Common myeloid progenitor, CD34-positive (primary cell): ENCODE results near the gene FHIT.
"Not testable (repeated sequence)": the region's sequence is repeated elsewhere in the genome, so short reads cannot be mapped to it uniquely, and the experiment has no call there.

Source experiments
- CTCF ChIA-PET: fragments of 350-600 bp; sonication (Branson Sonifier 250); formaldehyde crosslinking; loops from one replicate; lab custom pipeline; 2021; ENCODE audit warnings: antibody characterized with exemption; lab: Charles Lee
- POLR2A ChIA-PET: fragments of 350-600 bp; sonication (Branson Sonifier 250); formaldehyde crosslinking; loops from one replicate; lab custom pipeline; 2021; ENCODE audit warnings: antibody characterized with exemption; lab: Charles Lee
- DNase-seq, 3 donors: peaks; one replicate each; pipeline versions ENCODE4 v3.0.0 to v3.0.0-alpha.2; 2013
- H3K27ac ChIP-seq, 2 experiments: 1 replicate in 1 of 2; 2 replicates in 1 of 2; pipeline ENCODE4 v1.7.0; 2013; ENCODE audit warnings: inconsistent platforms in 2 of 2, low read length in 2 of 2, mild to moderate bottlenecking in 2 of 2, low read depth in 1 of 2, moderate library complexity in 1 of 2; ENCODE audit not compliant: severe bottlenecking in 2 of 2, insufficient read depth in 1 of 2, poor library complexity in 1 of 2
- H3K27me3 ChIP-seq, 5 experiments: replicated peaks in 2 of 5; 1 replicate in 3 of 5; 2 replicates in 2 of 5; pipeline versions ENCODE4 v1.6.1 to v1.7.0; 2013; ENCODE audit warnings: low read length in 4 of 5, mild to moderate bottlenecking in 2 of 5, moderate library complexity in 2 of 5, inconsistent platforms in 1 of 5; ENCODE audit not compliant: insufficient read depth in 5 of 5, control insufficient read depth in 4 of 5
- H3K36me3 ChIP-seq, 4 experiments: 1 replicate in 2 of 4; 2 replicates in 2 of 4; pipeline versions ENCODE4 v1.6.1 to v1.7.0; 2013; ENCODE audit warnings: low read length in 3 of 4, control low read depth in 1 of 4, mild to moderate bottlenecking in 1 of 4; ENCODE audit not compliant: control insufficient read depth in 4 of 4, insufficient read depth in 4 of 4
- H3K4me1 ChIP-seq, 4 experiments: 1 replicate in 3 of 4; 2 replicates in 1 of 4; pipeline versions ENCODE4 v1.6.1 to v1.7.1; 2013; ENCODE audit warnings: low read length in 3 of 4, mild to moderate bottlenecking in 3 of 4, control low read depth in 1 of 4, inconsistent platforms in 1 of 4, moderate library complexity in 1 of 4; ENCODE audit not compliant: control insufficient read depth in 4 of 4, insufficient read depth in 4 of 4; ENCODE audit errors: control extremely low read depth in 1 of 4
- H3K4me3 ChIP-seq, 7 experiments: 1 replicate in 4 of 7; 2 replicates in 3 of 7; pipeline versions ENCODE4 v1.5.1 to v1.7.0; 2013; ENCODE audit warnings: mild to moderate bottlenecking in 7 of 7, low read length in 6 of 7, moderate library complexity in 6 of 7, inconsistent platforms in 2 of 7, low read depth in 2 of 7, control low read depth in 1 of 7; ENCODE audit not compliant: insufficient read depth in 4 of 7, control insufficient read depth in 1 of 7; ENCODE audit errors: extremely low read depth in 1 of 7
- H3K9me3 ChIP-seq, 5 experiments: 1 replicate in 4 of 5; 2 replicates in 1 of 5; pipeline versions ENCODE4 v1.6.1 to v1.7.1; 2013; ENCODE audit warnings: low read length in 4 of 5, mild to moderate bottlenecking in 2 of 5, inconsistent platforms in 1 of 5, low read depth in 1 of 5, moderate library complexity in 1 of 5; ENCODE audit not compliant: control insufficient read depth in 4 of 5, insufficient read depth in 2 of 5; ENCODE audit errors: control extremely low read depth in 1 of 5
- WGBS: methylation state at CpG from one replicate; pipeline ENCODE4 v1.1.5; 2013; ENCODE audit not compliant: insufficient coverage; 5-methylcytosine and 5-hydroxymethylcytosine counted together

Gene FHIT

DNA sequence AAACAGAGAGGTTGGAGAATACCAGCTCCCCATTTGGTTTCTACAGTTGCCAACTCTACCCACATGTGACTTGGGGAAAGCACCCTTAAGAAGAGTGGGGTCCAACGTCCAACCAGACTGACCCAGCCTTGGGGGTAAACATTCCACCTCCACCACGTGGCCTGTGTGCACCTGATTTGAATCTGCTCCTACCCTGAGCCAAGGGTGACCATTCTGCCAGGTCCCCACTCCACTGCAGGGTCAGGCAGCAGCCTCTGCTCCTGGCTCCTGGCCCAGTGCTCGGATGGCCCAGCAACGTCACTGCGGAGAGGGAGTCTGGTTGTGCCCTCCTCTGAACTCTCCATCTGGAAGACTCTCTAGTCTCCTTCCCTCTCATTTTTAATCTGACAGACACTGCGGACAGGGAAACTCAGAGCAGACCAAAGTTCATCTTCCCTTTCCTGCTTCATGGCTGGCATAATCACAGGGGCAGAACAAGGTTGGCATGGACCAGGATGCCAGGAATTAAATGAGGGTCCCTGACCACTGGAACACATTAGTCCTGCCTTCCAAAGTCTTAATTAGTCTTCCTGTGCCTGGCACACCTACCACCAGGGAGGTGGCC lies 29.4 kb downstream of the FHIT start:
- Histone ChIP-seq H3K27me3 (no peaks in the 10 kb centered on the region), H3K9me3 (peaks cover 0 to 5% (median 2%) of the 10 kb centered on the region in 5 experiments), H3K4me1 (no peaks in the 10 kb centered on the region), H3K4me3 (no peak overlapping the region), H3K36me3 (peaks cover 0 to 3% (median 0%) of the 10 kb centered on the region in 4 experiments), H3K27ac (no peak overlapping the region)
- WGBS = 100% methylated on average over 3 of the region's 6 CpGs
- ChIA-PET CTCF (no interaction called here), POLR2A (no interaction called here)
- DNase-seq = no peak

DNA sequence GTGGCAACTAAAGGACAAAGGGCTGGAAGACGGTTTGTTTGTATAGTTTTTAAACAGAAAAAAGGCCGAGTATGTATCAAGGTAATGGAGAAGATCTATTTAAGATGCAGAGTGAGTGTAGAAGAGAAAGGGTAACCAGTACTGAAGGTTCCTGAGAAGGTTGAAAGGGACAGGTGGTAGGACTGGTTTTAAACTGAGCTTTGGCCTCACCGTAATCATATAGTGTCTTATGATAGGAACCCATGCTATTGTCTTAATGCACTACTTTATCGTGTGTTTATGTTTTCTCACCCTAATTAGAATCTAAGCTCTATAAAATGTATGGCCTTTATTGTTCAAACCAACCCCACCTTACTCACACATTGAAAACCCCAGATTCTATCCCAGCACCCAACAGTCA lies 32.7 kb downstream of the FHIT start:
- Histone ChIP-seq H3K36me3 (peaks cover 0 to 3% (median 0%) of the 10 kb centered on the region in 4 experiments), H3K4me3 (no peak overlapping the region), H3K9me3 (peaks cover 0 to 5% (median 2%) of the 10 kb centered on the region in 5 experiments), H3K27ac (no peak overlapping the region), H3K27me3 (no peaks in the 10 kb centered on the region), H3K4me1 (no peaks in the 10 kb centered on the region)
- CTCF ChIA-PET = no interaction called here
- DNase-seq = no peak
- 97% methylated on average over 4 of the region's 4 CpGs for WGBS
- POLR2A ChIA-PET = no interaction called here

DNA sequence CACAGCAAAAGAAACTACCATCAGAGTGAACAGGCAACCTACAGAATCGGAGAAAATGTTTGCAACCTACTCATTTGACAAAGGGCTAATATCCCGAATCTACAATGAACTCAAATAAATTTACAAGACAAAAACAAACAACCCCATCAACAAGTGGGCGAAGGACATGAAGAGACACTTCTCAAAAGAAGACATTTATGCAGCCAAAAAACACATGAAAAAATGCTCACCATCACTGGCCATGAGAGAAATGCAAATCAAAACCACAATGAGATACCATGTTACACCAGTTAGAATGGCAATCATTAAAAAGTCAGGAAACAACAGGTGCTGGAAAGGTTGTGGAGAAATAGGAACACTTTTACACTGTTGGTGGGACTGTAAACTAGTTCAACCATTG lies 35.1 kb downstream of the FHIT start:
- H3K27ac ChIP-seq, H3K36me3 ChIP-seq, H3K4me3 ChIP-seq, POLR2A ChIA-PET, H3K27me3 ChIP-seq, DNase-seq, CTCF ChIA-PET, H3K9me3 ChIP-seq, H3K4me1 ChIP-seq: not testable (repeated sequence)
- WGBS = 70% methylated on average over 2 of the region's 3 CpGs

DNA sequence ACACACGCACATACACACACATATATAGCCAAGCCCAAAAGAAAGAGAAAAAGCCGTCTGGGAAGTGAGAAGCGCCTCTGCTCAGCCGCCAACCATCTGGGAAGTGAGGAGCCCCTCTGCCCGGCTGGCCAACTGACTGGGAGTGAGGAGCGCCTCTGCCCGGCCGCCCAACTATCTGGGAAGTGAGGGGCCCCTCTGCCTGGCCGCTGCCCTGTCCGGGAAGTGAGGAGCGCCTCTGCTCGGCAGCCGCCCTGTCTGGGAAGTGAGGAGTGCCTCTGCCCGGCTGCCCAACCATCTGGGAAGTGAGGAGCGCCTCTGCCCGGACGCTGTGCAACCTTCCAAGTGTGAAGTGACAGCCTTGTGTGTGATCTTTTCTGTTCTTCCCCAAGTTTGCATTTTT lies 49.2 kb downstream of the FHIT start:
- no peaks in the 10 kb centered on the region for H3K9me3 ChIP-seq
- DNase-seq = no peak
- WGBS = 93% methylated on average over 12 of the region's 17 CpGs
- H3K4me3 ChIP-seq = no peak overlapping the region
- peaks cover 0 to 3% (median 0%) of the 10 kb centered on the region in 4 experiments for H3K36me3 ChIP-seq
- H3K4me1 ChIP-seq = peaks cover 5 to 21% (median 12%) of the 10 kb centered on the region in 4 experiments
- H3K27ac ChIP-seq = no peak overlapping the region
- POLR2A ChIA-PET = no interaction called here
- CTCF ChIA-PET = no interaction called here
- no peaks in the 10 kb centered on the region for H3K27me3 ChIP-seq

DNA sequence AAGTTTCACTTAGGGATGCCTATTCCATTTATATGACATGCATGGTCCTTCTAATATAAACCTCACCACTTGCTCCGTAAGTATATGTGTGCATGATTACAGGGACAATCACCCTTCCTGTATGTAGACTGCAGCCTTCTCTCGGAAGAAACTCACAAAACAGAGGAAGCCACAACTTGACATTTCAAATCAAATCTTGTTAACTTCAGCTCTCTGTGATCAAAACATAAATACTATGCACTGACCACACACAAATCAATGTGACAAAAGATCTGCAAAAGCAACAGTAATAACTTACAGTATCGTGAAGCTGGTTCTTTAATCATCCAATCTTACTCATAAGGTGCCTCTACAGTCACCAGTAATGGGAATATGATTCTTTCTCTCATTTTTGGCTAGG lies 50.2 kb downstream of the FHIT start:
- Histone ChIP-seq H3K36me3 (peaks cover 0 to 3% (median 0%) of the 10 kb centered on the region in 4 experiments), H3K4me1 (peaks cover 5 to 21% (median 12%) of the 10 kb centered on the region in 4 experiments), H3K4me3 (peak overlapping the region in 1 of 7 experiments; percentile 23), H3K27ac (no peak overlapping the region), H3K27me3 (no peaks in the 10 kb centered on the region), H3K9me3 (no peaks in the 10 kb centered on the region)
- WGBS = 0% methylated on average over 2 of the region's 3 CpGs
- POLR2A ChIA-PET = no interaction called here
- CTCF ChIA-PET = no interaction called here
- peak; percentile 2 to 73 (median 46) for DNase-seq

DNA sequence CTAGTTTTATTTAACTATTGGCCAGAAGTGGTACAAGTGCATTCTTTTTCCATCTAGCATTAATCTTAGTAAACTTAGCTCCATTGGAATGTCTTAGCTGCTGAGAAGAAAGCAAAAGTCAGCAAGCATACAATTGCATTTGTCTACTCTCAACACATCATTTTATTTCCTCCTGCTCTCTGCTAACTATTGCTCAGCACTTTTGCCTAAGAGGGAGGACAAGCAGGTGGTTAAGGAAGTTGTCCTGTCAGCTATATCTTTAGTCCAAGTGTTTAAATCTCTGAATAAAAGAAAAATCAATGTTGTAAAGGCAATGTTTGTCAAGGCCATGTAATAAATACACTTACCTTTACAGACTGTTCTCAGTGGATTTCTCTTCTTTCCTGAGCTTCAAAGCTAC lies 51.0 kb downstream of the FHIT start:
- POLR2A ChIA-PET = no interaction called here
- Histone ChIP-seq H3K27me3 (no peaks in the 10 kb centered on the region), H3K4me3 (no peak overlapping the region), H3K36me3 (peaks cover 0 to 3% (median 0%) of the 10 kb centered on the region in 4 experiments), H3K27ac (no peak overlapping the region), H3K9me3 (no peaks in the 10 kb centered on the region), H3K4me1 (peaks cover 5 to 21% (median 12%) of the 10 kb centered on the region in 4 experiments)
- CTCF ChIA-PET = no interaction called here
- peak; percentile 13 to 66 (median 55) for DNase-seq

DNA sequence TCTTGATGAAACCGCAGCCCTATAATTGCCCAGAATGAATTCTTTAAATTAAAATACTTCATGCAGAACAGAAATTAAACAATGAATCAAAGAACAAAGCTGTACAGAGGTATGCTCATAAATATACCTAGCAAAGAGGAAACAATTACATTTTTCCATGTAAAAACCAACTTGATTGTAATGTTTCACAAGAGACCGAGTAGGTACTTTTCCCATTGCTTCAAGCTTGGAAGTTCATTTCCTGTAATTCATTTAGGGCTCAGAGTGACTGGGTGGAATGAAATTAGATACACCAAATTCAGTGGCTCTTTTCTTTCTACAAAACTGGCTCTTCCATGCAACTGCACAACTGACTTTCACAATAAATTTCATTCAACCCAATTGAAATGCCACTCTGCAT lies 51.4 kb downstream of the FHIT start:
- Histone ChIP-seq H3K9me3 (no peaks in the 10 kb centered on the region), H3K4me3 (no peak overlapping the region), H3K27me3 (no peaks in the 10 kb centered on the region), H3K27ac (no peak overlapping the region), H3K36me3 (peaks cover 0 to 3% (median 0%) of the 10 kb centered on the region in 4 experiments), H3K4me1 (peaks cover 5 to 21% (median 12%) of the 10 kb centered on the region in 4 experiments)
- POLR2A ChIA-PET = no interaction called here
- CTCF ChIA-PET = no interaction called here
- no peak for DNase-seq
- 100% methylated on average over 1 of the region's 2 CpGs for WGBS
